NCI-H82 (cell line): ENCODE measurements around the gene ZNF750.

Experiments
- DNase-seq: peaks from one replicate; lab custom pipeline; 2025; lab: John Stamatoyannopoulos, UW

The ZNF750 gene

GRCh38 chr17:82859431-82860403 is 19.9 kb upstream of the ZNF750 start:
- DNase-seq, result no peak

GRCh38 chr17:82858376-82859126 is 18.7 kb upstream of the ZNF750 start:
- no peak for DNase-seq

- no peak for DNase-seq
These were observed 16.5 kb upstream of the ZNF750 start for GRCh38 chr17:82856361-82856760.

GRCh38 chr17:82854226-82854625 is 14.4 kb upstream of the ZNF750 start:
- no peak for DNase-seq

GRCh38 chr17:82851381-82851780 is 11.6 kb upstream of the ZNF750 start:
- DNase-seq, result no peak

- DNase-seq, result no peak
These were observed 9.5 kb upstream of the ZNF750 start for GRCh38 chr17:82849076-82849945.

GRCh38 chr17:82848022-82848592 is 8.3 kb upstream of the ZNF750 start:
- DNase-seq, result no peak

GRCh38 chr17:82846061-82846691 is 6.4 kb upstream of the ZNF750 start:
- no peak for DNase-seq

- no peak for DNase-seq
These were observed 5.5 kb upstream of the ZNF750 start for GRCh38 chr17:82845163-82845807.

GRCh38 chr17:82844796-82845162 is 5.0 kb upstream of the ZNF750 start:
- DNase-seq, result no peak

- no peak for DNase-seq
These were observed 4.3 kb upstream of the ZNF750 start for GRCh38 chr17:82843904-82844680.

GRCh38 chr17:82841921-82842596 is 2.2 kb upstream of the ZNF750 start:
- no peak for DNase-seq

GRCh38 chr17:82840431-82840831 is 609 bp upstream of the ZNF750 start:
- no peak for DNase-seq

GRCh38 chr17:82838386-82839063 is 1.3 kb downstream of the ZNF750 start:
- DNase-seq, result no peak

- DNase-seq, result no peak
These were observed 2.1 kb downstream of the ZNF750 start for GRCh38 chr17:82837586-82838320.

- peak; percentile 55 for DNase-seq
These were observed 2.9 kb downstream of the ZNF750 start for GRCh38 chr17:82836823-82837357.

GRCh38 chr17:82835766-82836512 is 3.9 kb downstream of the ZNF750 start:
- DNase-seq, result no peak
